ENCODE data around the gene SCFD2.

GRCh38 chr4:52862639-52863161 lies 503.2 kb downstream of the SCFD2 start:
- TF ChIP-seq CTCF (IDR thresholded peaks at IDR 0.05; ENCODE audit: low read depth, low read length) = no peak
- no peak for TF ChIP-seq EZH2phosphoT487 (IDR thresholded peaks at IDR 0.05; ENCODE audit: low read depth)
